AG04449 (cell line): Measurements from ENCODE around the gene PHYKPL.

Source experiments
- CTCF ChIA-PET: fragments of 350-600 bp; formaldehyde crosslinking; extraction: SDS; loops from one replicate; lab custom pipeline; 2021; ENCODE audit warnings: antibody characterized with exemption; lab: Yijun Ruan, JAX
- POLR2A ChIA-PET: fragments of 400-600, 350-600 bp; formaldehyde crosslinking; extraction: SDS; loops from one replicate; lab custom pipeline; 2020; ENCODE audit warnings: antibody characterized with exemption, inconsistent platforms; lab: Yijun Ruan, JAX
- DNase-seq: peaks from one replicate; pipeline ENCODE4 v3.0.0-alpha.2; 2010; ENCODE audit warnings: low read depth, low spot score
- H3K4me3 ChIP-seq: 2 replicates; pipeline ENCODE4 v1.5.1; 2011; ENCODE audit warnings: low read depth, mild to moderate bottlenecking, control low read depth, low read length
- TF ChIP-seq, protein P1 (sequence below): IDR thresholded peaks from one replicate; pipeline ENCODE4 v1.5.1; 2011; ENCODE audit warnings: mild to moderate bottlenecking, moderate library complexity, low read length, control low read depth, inconsistent platforms; ENCODE audit not compliant: insufficient read depth; ENCODE audit errors: missing control alignments

PHYKPL gene

GRCh38 chr5:178191661-178192060 lies 40.9 kb downstream of the PHYKPL start:
- TF ChIP-seq, protein P1, sequence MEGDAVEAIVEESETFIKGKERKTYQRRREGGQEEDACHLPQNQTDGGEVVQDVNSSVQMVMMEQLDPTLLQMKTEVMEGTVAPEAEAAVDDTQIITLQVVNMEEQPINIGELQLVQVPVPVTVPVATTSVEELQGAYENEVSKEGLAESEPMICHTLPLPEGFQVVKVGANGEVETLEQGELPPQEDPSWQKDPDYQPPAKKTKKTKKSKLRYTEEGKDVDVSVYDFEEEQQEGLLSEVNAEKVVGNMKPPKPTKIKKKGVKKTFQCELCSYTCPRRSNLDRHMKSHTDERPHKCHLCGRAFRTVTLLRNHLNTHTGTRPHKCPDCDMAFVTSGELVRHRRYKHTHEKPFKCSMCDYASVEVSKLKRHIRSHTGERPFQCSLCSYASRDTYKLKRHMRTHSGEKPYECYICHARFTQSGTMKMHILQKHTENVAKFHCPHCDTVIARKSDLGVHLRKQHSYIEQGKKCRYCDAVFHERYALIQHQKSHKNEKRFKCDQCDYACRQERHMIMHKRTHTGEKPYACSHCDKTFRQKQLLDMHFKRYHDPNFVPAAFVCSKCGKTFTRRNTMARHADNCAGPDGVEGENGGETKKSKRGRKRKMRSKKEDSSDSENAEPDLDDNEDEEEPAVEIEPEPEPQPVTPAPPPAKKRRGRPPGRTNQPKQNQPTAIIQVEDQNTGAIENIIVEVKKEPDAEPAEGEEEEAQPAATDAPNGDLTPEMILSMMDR: no peak
- no peak overlapping the region for H3K4me3 ChIP-seq
- ChIA-PET CTCF (no interaction called here), POLR2A (no interaction called here)
- no peak for DNase-seq

GRCh38 chr5:178189433-178189832 lies 43.2 kb downstream of the PHYKPL start:
- TF ChIP-seq, protein P1: no peak
- H3K4me3 ChIP-seq: no peak overlapping the region
- DNase-seq: no peak
- CTCF ChIA-PET: no interaction called here
- POLR2A ChIA-PET: interaction anchor here (0.8 kb wide), 1 partner anchor 15 kb away, joined by 3 read pairs; the partner anchor contains the start of gene HNRNPAB

DNA sequence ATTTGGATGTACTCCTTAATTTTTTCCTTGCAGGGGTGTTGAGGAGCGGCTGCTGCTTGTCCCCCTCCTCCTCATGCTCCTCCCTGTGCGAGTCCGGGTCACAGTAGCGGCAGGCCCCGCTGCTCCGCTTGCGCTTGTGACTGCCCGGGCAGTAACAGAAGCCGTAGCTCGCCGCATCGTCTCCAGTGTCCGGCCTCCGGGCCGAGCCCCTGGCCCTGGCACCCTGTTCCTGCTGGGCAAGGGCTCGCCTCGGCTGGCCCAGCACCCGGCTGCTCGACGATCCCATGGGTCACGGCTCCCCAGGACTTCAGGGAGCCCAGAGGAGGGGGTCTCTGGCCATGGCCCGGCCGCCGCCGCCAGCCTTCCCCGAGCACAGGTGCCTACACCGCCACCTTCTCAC lies 45.6 kb downstream of the PHYKPL start, which contains the start of gene GMCL2:
Gene GMCL2 (minus strand): TSS at position 358 of the 400 bp plus-strand sequence. CDS start 72 bp downstream, at position 286.
- POLR2A ChIA-PET: no interaction called here
- no peak for DNase-seq
- H3K4me3 ChIP-seq: no peak within 1 kb of the TSS
- CTCF ChIA-PET: no interaction called here
- TF ChIP-seq, protein P1: no peak

GRCh38 chr5:178186427-178186826 lies 46.2 kb downstream of the PHYKPL start:
- POLR2A ChIA-PET: interaction anchor here (0.6 kb wide), 1 partner anchor 18 kb away, joined by 3 read pairs; the partner anchor contains the start of gene HNRNPAB
- CTCF ChIA-PET: no interaction called here
- TF ChIP-seq, protein P1: no peak
- H3K4me3 ChIP-seq: no peak overlapping the region
- no peak for DNase-seq

DNA sequence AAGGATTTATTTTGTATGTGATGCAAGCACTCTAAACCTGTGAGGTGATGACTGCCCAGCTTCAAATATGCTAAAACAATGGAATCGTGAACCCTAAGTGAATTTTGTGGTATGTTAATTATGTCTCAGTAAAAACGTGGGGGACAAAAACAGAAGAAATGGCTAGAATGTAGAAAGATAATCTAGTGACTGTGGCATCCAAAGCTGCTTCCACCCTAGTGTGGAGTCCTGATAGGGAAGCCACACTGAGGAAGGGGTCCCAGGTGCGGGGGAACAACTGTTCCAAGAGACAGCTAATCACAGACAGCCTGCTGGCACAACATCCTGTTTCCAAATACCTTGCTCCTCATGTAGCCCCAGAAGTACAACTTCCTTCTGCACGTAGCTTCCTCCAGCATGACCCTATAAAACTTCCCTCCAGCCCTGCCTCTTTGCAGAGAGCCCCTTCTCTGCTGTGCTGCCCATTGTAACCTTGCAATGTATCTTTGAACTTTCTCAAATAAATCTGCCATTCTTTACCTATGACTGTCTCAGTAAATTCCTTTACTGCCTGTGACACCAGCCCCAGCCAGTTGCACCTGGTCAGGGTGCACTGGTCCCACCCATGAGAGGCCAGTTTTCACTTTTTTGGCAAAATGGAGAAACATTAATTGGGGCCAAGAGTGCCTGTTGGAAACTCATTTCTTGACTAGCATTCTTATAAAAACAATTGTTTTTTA lies 50.3 kb downstream of the PHYKPL start:
- POLR2A ChIA-PET: no interaction called here
- H3K4me3 ChIP-seq: no peak overlapping the region
- CTCF ChIA-PET: interaction anchor here (0.7 kb wide), 1 partner anchor 20 kb away, joined by 3 read pairs; no protein-coding TSS in a partner anchor
- no peak for DNase-seq
- TF ChIP-seq, protein P1: no peak

- H3K4me3 ChIP-seq: no peak overlapping the region
- POLR2A ChIA-PET: no interaction called here
- TF ChIP-seq, protein P1: no peak
- CTCF ChIA-PET: interaction anchor here (1.3 kb wide), 1 partner anchor 18 kb away, joined by 4 read pairs; no protein-coding TSS in a partner anchor
- no peak for DNase-seq
Observed at GRCh38 chr5:178180141-178180863, 52.3 kb downstream of the PHYKPL start.
